ENCODE measurements around the gene ASF1B.
A peak's percentile ranks its signal among the peaks of the same experiment; 100 is the strongest.
"Not testable (repeated sequence)": the region's sequence is repeated elsewhere in the genome, so short reads cannot be mapped to it uniquely, and the experiment has no call there.

ASF1B gene

DNA sequence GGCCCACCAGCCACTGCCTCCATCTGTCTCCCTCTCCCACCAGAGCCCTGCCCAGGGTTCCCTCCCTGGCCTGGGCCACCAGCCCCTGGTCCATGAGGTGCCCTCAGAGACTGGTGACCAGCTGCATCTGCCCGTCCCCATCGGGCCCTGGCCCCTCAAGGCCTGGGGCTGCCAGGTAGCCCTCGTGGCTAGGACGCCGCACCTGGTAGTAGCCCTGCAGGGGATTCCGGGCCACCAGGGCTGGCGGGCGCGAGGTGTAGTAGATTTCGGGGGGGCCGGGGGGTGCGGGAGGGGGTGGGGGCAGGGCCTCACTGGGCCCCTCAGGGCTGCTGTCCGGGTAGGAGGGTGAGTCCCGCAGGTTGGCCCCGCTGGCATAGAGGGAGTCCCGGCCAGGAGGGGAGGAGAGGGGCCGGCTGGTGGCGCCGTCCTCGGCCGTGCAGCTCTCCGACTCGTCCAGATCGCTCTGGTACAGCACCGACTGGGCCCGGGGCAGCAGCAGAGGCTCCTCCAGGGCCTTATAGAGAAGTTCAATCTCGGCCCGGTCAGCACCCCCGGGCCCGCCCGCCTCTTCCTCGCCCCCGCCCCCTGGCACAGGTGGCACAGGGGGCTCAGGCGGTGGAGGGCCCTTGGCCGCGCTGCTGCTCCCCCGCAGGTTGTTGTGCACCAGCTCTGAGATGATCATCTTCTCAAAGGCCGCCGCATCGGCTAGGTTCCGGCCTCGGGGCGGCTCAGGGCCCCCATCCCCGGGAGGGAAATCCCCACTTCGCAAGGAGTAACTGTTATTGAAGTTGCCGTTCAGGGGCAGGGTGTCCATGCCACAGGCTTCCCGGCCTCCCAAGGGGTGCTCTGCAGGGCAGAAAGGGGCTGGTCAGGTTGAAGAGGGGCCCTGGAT lies 14.6 kb upstream of the ASF1B start:
- no peak overlapping the region for H3K4me3 ChIP-seq (ENCODE audit: low read length)
- TF ChIP-seq, protein P1, sequence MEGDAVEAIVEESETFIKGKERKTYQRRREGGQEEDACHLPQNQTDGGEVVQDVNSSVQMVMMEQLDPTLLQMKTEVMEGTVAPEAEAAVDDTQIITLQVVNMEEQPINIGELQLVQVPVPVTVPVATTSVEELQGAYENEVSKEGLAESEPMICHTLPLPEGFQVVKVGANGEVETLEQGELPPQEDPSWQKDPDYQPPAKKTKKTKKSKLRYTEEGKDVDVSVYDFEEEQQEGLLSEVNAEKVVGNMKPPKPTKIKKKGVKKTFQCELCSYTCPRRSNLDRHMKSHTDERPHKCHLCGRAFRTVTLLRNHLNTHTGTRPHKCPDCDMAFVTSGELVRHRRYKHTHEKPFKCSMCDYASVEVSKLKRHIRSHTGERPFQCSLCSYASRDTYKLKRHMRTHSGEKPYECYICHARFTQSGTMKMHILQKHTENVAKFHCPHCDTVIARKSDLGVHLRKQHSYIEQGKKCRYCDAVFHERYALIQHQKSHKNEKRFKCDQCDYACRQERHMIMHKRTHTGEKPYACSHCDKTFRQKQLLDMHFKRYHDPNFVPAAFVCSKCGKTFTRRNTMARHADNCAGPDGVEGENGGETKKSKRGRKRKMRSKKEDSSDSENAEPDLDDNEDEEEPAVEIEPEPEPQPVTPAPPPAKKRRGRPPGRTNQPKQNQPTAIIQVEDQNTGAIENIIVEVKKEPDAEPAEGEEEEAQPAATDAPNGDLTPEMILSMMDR (conservative IDR thresholded peaks at IDR 0.05; ENCODE audit: low read depth, low read length) = no peak

DNA sequence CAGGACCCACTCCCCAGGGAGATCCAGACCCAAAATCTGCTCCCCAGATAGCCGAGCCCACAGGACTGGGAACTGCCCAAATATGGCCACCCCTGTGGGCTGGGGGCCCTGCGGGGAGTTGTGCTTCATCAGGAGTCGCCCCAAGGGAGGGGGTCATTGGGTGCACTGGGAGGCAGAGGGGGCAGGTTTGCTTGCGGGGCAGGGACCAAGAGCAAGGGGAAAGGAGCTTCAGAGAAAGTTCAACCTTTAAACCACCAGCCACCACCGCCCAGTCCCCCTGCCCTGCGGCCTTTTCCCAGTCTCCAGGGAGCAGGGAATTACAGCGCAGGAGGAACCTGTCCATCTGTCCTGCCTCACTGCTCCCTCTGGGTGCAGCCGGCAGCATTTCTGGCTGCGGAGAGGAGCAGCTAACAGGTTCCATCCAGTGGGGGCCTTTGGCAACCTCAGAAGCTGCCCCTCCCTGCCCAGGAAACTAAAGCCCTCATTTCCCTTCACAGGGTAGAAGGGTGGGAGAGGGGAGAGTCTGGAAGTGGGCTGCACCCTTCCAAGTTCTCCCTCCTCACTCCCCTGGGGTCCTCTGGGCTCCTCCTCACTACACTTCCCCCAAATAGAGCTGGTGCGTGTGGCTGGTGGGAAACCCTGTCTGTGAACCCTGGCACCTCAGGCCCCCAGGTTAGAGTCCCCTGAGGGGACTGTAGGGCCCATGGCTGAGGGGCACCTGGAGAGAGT lies 13.8 kb upstream of the ASF1B start:
- TF ChIP-seq, protein P1 (conservative IDR thresholded peaks at IDR 0.05; ENCODE audit: low read depth, low read length) = no peak
- DNase-seq (ENCODE audit: low read depth) = no peak
- H3K4me3 ChIP-seq (ENCODE audit: low read length) = no peak overlapping the region

More for the DNA sequence above, 14.6 kb upstream of the ASF1B start:
- no peak for DNase-seq (ENCODE audit: low read depth)

DNA sequence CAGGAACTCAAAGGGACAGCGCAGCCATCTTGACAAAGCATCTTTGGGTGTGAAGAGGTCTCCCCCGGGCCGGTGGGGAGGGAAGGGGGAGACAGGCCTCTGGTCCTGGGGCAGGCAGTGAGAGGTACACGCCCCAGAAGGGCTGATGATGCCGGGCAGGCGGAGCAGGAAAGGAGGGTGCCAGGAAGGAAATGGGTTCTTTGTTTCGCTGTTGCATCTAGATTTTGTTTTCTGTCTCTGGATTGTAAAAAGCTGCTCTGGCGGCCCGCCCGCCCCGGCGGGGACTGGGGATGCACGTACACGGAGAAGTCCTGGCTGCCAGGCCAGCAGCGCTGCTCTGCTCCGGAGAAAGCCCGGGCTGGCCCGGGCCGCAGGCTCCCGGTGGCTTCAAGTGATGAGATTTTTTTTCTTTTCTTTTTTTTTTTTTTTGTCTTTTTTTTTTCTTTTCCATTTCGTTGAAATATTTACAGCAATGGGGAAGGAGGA lies 13.2 kb upstream of the ASF1B start:
- TF ChIP-seq, protein P1 (conservative IDR thresholded peaks at IDR 0.05; ENCODE audit: low read depth, low read length) = no peak
- no peak for DNase-seq (ENCODE audit: low read depth)
- no peak overlapping the region for H3K4me3 ChIP-seq (ENCODE audit: low read length)

DNA sequence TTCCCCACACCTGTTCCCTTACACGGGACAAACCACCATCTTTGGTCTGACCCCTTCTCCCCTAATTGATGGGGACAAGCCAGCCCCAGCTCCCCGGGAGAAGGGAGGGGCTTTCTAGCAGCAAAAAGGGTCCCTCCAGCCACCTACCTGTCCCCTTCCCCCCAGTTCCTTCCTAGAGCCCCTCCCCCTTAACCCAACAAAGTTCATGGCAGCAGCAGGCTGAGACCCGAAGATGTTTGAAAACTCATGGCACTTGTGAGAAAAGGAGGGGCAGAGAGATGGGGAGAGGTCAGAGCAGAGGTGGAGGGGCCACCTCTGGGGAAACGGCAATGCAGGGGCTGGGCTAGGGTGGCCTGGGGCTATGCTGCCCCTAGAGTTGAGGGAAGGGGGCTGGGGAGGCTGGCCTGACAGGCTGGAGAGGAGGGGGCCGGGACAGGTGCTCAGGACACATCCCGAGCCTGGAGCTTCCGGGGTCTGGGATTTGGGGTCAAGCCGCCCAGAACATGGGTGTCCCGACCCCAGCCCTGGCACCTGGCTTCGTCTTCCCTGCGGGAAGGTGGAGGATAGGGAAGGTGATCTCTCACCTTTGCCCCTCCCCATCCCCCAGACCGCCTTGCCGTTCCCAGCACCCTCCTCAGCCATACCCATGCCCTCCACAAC lies 12.5 kb upstream of the ASF1B start:
- H3K4me3 ChIP-seq (ENCODE audit: low read length) = no peak overlapping the region
- no peak for DNase-seq (ENCODE audit: low read depth)
- TF ChIP-seq, protein P1 (conservative IDR thresholded peaks at IDR 0.05; ENCODE audit: low read depth, low read length) = no peak

DNA sequence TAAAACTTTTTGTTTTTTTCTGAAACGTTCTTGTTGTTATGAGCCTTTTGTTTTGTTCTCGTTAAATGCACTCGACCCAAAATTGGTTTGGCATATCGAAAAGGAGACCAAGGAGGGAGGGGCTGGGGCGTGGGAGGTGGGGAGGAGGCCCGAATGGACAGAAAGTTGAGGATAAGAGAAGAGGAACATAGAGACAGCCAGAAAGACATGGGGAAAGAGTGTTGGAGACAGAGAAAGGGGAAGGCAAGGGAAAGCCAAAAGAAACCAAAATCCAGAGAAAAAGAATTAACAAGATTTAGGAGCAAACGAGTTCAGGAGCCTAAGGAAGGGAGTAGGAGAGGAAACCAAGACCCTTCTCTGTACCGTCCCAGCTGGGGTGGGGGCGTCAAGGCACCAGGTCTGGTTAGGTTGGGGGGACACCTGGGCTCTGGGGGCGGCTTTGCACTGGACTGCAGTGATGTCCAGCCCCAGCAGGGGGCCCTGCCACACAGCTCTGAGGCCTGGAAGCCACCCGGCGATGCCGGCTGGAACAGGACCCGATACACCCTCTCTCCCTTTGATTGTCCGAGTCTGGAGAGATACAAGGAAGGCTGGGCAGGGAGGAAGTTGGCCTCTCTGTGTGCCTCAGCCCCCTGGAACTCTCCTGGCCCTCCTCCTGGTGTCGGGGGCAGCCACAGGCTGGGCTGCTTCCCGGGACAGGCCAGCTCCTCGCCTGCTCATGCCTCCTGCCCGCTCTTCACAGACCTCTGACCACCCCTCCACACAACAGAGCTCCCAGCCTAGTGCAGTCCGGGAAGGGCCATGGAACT lies 11.6 kb upstream of the ASF1B start:
- DNase-seq (ENCODE audit: low read depth) = no peak
- TF ChIP-seq, protein P1 (conservative IDR thresholded peaks at IDR 0.05; ENCODE audit: low read depth, low read length) = peak; percentile 94
- peak overlapping the region; percentile 22 for H3K4me3 ChIP-seq (ENCODE audit: low read length)

DNA sequence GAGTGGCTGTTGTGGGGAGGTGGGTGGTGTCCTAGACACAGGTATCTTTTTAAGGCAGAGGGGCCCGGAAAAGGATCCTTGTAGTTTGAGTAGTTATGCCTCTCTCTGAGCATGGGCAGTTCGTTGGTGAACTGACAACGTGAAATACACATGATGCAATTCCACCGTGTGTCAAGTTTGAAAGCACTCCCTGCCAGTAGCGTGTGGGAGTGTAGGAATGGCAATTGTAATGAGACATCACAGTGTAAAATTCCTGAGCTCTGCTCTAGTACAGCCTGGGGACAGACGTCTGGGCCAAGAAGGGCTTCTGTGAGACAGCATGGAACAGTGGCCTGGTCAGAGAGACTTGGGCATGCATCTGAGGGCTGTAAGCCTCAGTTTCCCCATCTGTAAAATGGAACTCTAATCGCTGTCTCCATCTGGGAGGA lies 10.4 kb upstream of the ASF1B start:
- no peak for DNase-seq (ENCODE audit: low read depth)
- TF ChIP-seq, protein P1 (conservative IDR thresholded peaks at IDR 0.05; ENCODE audit: low read depth, low read length) = no peak
- H3K4me3 ChIP-seq (ENCODE audit: low read length) = no peak overlapping the region

DNA sequence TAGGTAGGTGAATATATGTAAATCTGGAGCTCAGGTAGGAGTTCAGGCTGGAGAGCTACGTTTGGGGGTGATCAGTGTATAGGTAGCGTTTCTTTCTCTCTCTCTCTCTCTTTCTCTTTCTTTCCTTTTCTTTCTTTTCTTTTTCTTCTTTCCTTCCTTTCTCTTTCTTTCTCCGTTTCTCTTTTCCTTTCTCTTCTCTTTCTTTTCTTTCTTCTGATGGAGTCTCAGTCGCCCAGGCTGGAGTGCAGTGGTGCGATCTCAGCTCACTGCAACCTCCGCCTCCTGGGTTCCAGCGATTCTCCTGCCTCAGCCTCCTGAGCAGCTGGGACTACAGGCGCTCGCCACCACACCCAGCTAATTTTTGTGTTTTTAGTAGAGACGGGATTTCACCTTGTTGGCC lies 9.8 kb upstream of the ASF1B start:
- DNase-seq (ENCODE audit: low read depth); H3K4me3 ChIP-seq (ENCODE audit: low read length): not testable (repeated sequence)

Data from retinal pigment epithelial cell (primary cell).